ENCODE data around the gene MAGEL2. TPM values are rescaled to one million over a fixed set of nuclear protein-coding genes. Genes with fewer than 3 reads are reported as not detected.

Gene MAGEL2
- total RNA-seq, 1 donor from 2014 or later, result 0.12 TPM

GRCh38 chr15:23648920-23649515 lies 1.4 kb upstream of the MAGEL2 start:
- ATAC-seq, result peak in 1 of 2 donors; percentile 60
- intact Hi-C loops (cut with DNase I), result loop anchor here (10.0 kb wide), 1 partner anchor 226 kb away; no protein-coding TSS in a partner anchor

GRCh38 chr15:23647001-23647295 lies 719 bp downstream of the MAGEL2 start:
- intact Hi-C loops (cut with DNase I), result loop anchor here (10.0 kb wide), 1 partner anchor 228 kb away; no protein-coding TSS in a partner anchor
- no peak overlapping the region for H3K27ac ChIP-seq
- ATAC-seq (no peak), DNase-seq (no peak)
- peak overlapping the region; percentile 37 for H3K4me3 ChIP-seq
- peaks cover 17% of the 10 kb centered on the region for H3K27me3 ChIP-seq (ENCODE audit: low read depth)
- no peaks in the 10 kb centered on the region for H3K4me1 ChIP-seq
- TF ChIP-seq CTCF (IDR thresholded peaks at IDR 0.05), result no peak
- no peaks in the 10 kb centered on the region for H3K36me3 ChIP-seq
- H3K9me3 ChIP-seq, result no peaks in the 10 kb centered on the region

More at GRCh38 chr15:23648920-23649515, 1.4 kb upstream of the MAGEL2 start:
- Histone ChIP-seq H3K27me3 (ENCODE audit: low read depth) (peaks cover 17% of the 10 kb centered on the region), H3K4me3 (no peak overlapping the region), H3K4me1 (no peaks in the 10 kb centered on the region), H3K9me3 (no peaks in the 10 kb centered on the region), H3K27ac (no peak overlapping the region), H3K36me3 (no peaks in the 10 kb centered on the region)
- peak; percentile 47 for DNase-seq
- peak; percentile 58 for TF ChIP-seq CTCF (IDR thresholded peaks at IDR 0.05)

GRCh38 chr15:23646165-23647000 lies 1.3 kb downstream of the MAGEL2 start:
- H3K4me3 ChIP-seq, result no peak overlapping the region
- H3K9me3 ChIP-seq, result no peaks in the 10 kb centered on the region
- no peak for TF ChIP-seq CTCF (IDR thresholded peaks at IDR 0.05)
- H3K36me3 ChIP-seq, result no peaks in the 10 kb centered on the region
- H3K27ac ChIP-seq, result no peak overlapping the region
- intact Hi-C loops (cut with DNase I), result loop anchor here (10.0 kb wide), 1 partner anchor 228 kb away; no protein-coding TSS in a partner anchor
- H3K4me1 ChIP-seq, result no peaks in the 10 kb centered on the region
- peaks cover 17% of the 10 kb centered on the region for H3K27me3 ChIP-seq (ENCODE audit: low read depth)
- ATAC-seq (no peak), DNase-seq (peak; percentile 33)

- no peak overlapping the region for H3K4me3 ChIP-seq
- no peaks in the 10 kb centered on the region for H3K9me3 ChIP-seq
- no peaks in the 10 kb centered on the region for H3K4me1 ChIP-seq
- no peak overlapping the region for H3K27ac ChIP-seq
- peaks cover 17% of the 10 kb centered on the region for H3K27me3 ChIP-seq (ENCODE audit: low read depth)
- no peak for ATAC-seq
- no peaks in the 10 kb centered on the region for H3K36me3 ChIP-seq
- no peak for TF ChIP-seq CTCF (IDR thresholded peaks at IDR 0.05)
- DNase-seq, result no peak
- intact Hi-C loops (cut with DNase I), result loop anchor here (10.0 kb wide), 1 partner anchor 229 kb away; no protein-coding TSS in a partner anchor
These were observed 2.1 kb downstream of the MAGEL2 start for GRCh38 chr15:23645371-23646164.

GRCh38 chr15:23644829-23645228 lies 2.8 kb downstream of the MAGEL2 start:
- H3K27ac ChIP-seq, result no peak overlapping the region
- intact Hi-C loops (cut with DNase I), result loop anchor here (10.0 kb wide), 1 partner anchor 230 kb away; no protein-coding TSS in a partner anchor
- ATAC-seq, result no peak
- H3K36me3 ChIP-seq, result no peaks in the 10 kb centered on the region
- peaks cover 17% of the 10 kb centered on the region for H3K27me3 ChIP-seq (ENCODE audit: low read depth)
- no peaks in the 10 kb centered on the region for H3K4me1 ChIP-seq
- H3K4me3 ChIP-seq, result no peak overlapping the region
- no peaks in the 10 kb centered on the region for H3K9me3 ChIP-seq
- TF ChIP-seq CTCF (IDR thresholded peaks at IDR 0.05), result no peak
- DNase-seq, result peak; percentile 38
